ENCODE results near the gene CCM2. TPM values are rescaled to one million over a fixed set of nuclear protein-coding genes. Genes with fewer than 3 reads are reported as not detected.

The CCM2 gene
- total and polyA plus RNA-seq, 2 of the 8 experiments (the other 6 are each of a cell fraction or from before 2014, with no cell fraction given) = 31.6 to 41.2 TPM

- Histone ChIP-seq H3K23me2 (ENCODE audit: low read depth, low read length) (peaks cover 2% of the 10 kb centered on the region; the same call in 1 of the 2 replicates), H2BK15ac (ENCODE audit: low read length) (no peak overlapping the region), H3K18ac (ENCODE audit: extremely low read depth, low read length) (no peak overlapping the region), H3K9me3 (ENCODE audit: insufficient read depth in 2 of 2, low read depth in 1 of 2, low read length in 1 of 2) (no peaks in the 10 kb centered on the region), H3K27me3 (replicated peaks in 1 of 4; ENCODE audit: control insufficient read depth in 3 of 4, extremely low read depth in 1 of 4, insufficient read depth in 3 of 4, low read length in 3 of 4) (peaks cover 0 to 15% (median 10%) of the 10 kb centered on the region in 4 experiments; a peak in 5 of 7 replicates), H2BK120ac (replicated peaks; ENCODE audit: low read depth, low read length) (no peak overlapping the region), H3K4me1 (replicated peaks in 1 of 4; ENCODE audit: control insufficient read depth in 3 of 4, insufficient read depth in 4 of 4, low read length in 3 of 4) (peaks cover 0 to 7% (median 2%) of the 10 kb centered on the region in 4 experiments; a peak in 2 of 7 replicates), H4K91ac (replicated peaks; ENCODE audit: insufficient read length, low read length) (no peak overlapping the region), H4K5ac (ENCODE audit: insufficient read length, low read depth, low read length) (no peak overlapping the region), H3K4ac (replicated peaks; ENCODE audit: insufficient read length, low read depth, low read length) (no peak overlapping the region), H2BK5ac (ENCODE audit: low read depth, low read length) (no peak overlapping the region), H3K79me1 (ENCODE audit: low read depth, low read length) (no peaks in the 10 kb centered on the region), H2AK5ac (ENCODE audit: low read depth, low read length) (no peak overlapping the region), H2BK20ac (ENCODE audit: low read length) (no peak overlapping the region), H4K20me1 (replicated peaks in 1 of 2; ENCODE audit: control insufficient read depth in 1 of 2, insufficient read depth in 2 of 2, low read length in 2 of 2) (peaks cover 0 to 3% of the 10 kb centered on the region in 2 experiments), H3K4me2 (ENCODE audit: insufficient read depth in 1 of 2, low read depth in 2 of 2, low read length in 2 of 2) (no peak overlapping the region), H3K4me3 (ENCODE audit: extremely low read depth in 1 of 4, insufficient read depth in 2 of 4, low read depth in 3 of 4, low read length in 4 of 4) (no peak overlapping the region), H3K79me2 (ENCODE audit: control insufficient read depth in 1 of 2, insufficient read depth in 2 of 2, low read length in 2 of 2) (no peaks in the 10 kb centered on the region), H3K23ac (ENCODE audit: insufficient read length) (no peak overlapping the region), H2BK12ac (ENCODE audit: low read depth, low read length) (no peak overlapping the region), H3K56ac (replicated peaks; ENCODE audit: insufficient read length, low read depth, low read length) (no peak overlapping the region), H2AFZ (ENCODE audit: low read length) (no peak overlapping the region), H3K9ac (replicated peaks in 1 of 4; ENCODE audit: extremely low read depth in 1 of 4, low read depth in 3 of 4, low read length in 3 of 4) (no peak overlapping the region), H3K36me3 (ENCODE audit: control insufficient read depth in 2 of 4, insufficient read depth in 4 of 4, low read length in 3 of 4) (no peaks in the 10 kb centered on the region), H3K14ac (ENCODE audit: insufficient read length) (no peak overlapping the region), H4K8ac (ENCODE audit: extremely low read depth, insufficient read depth, low read length) (no peak overlapping the region), H3K27ac (ENCODE audit: low read depth, low read length) (no peak overlapping the region)
- TF ChIP-seq SIRT6 (IDR thresholded peaks at IDR 0.05; ENCODE audit: low read length) = no peak
- TF ChIP-seq USF2 (IDR thresholded peaks at IDR 0.05; ENCODE audit: low read length) = no peak
- no peak for TF ChIP-seq MAFK (IDR thresholded peaks at IDR 0.05; ENCODE audit: low read depth, low read length)
- TF ChIP-seq CREB1 (IDR thresholded peaks at IDR 0.05) = no peak
- TF ChIP-seq KDM1A (IDR thresholded peaks at IDR 0.05; ENCODE audit: borderline replicate concordance, low read length) = no peak
- no peak for TF ChIP-seq SIN3A (conservative IDR thresholded peaks at IDR 0.05 in 1 of 2, IDR thresholded peaks at IDR 0.05 in 1 of 2; ENCODE audit: low read depth in 1 of 2, low read length in 2 of 2)
- no peak for TF ChIP-seq TAF1 (IDR thresholded peaks at IDR 0.05; ENCODE audit: low read depth, low read length)
- no peak for TF ChIP-seq EGR1 (IDR thresholded peaks at IDR 0.05; ENCODE audit: borderline replicate concordance, low read depth, low read length)
- no peak for TF ChIP-seq ASH2L (IDR thresholded peaks at IDR 0.05; ENCODE audit: low read length)
- ChIA-PET POLR2A (ENCODE audit: partially characterized antibody) (interaction anchor here (1.5 kb wide), 1 partner anchor 20 kb away, joined by 5 read pairs; no protein-coding TSS in a partner anchor), CTCF (ENCODE audit: partially characterized antibody) (interaction anchor here (0.9 to 1.5 kb wide), 4 partner anchors 13 to 113 kb away, joined by 3 to 4 read pairs (median 4); no protein-coding TSS in a partner anchor)
- DNase-seq (ENCODE audit: low read depth in 1 of 2, low spot score in 2 of 2) = no peak
- no peak for FAIRE-seq
- WGBS, 2 experiments (ENCODE audit: extremely low coverage in 1 of 2, insufficient coverage in 1 of 2, insufficient read length in 1 of 2, insufficient replicate concordance in 2 of 2, low coverage in 1 of 2, low lambda C conversion rate in 2 of 2, missing lambda C conversion rate in 1 of 2) = 90% methylated on average over 13 of the region's 23 CpGs; no CpG with 5 or more reads in 1 of the 2 experiments
Measured at GRCh38 chr7:45085619-45086200, 85.7 kb downstream of the CCM2 start.

All from H1 (cell line).